ENCODE results near the gene PPP1R16B. TPM values are rescaled to one million over a fixed set of nuclear protein-coding genes. Genes with fewer than 3 reads are reported as not detected.

Gene PPP1R16B
- total and polyA plus RNA-seq, 2 of the 8 experiments (the other 6 are each of a cell fraction or from before 2014, with no cell fraction given), result 2.6 to 8.9 TPM

DNA sequence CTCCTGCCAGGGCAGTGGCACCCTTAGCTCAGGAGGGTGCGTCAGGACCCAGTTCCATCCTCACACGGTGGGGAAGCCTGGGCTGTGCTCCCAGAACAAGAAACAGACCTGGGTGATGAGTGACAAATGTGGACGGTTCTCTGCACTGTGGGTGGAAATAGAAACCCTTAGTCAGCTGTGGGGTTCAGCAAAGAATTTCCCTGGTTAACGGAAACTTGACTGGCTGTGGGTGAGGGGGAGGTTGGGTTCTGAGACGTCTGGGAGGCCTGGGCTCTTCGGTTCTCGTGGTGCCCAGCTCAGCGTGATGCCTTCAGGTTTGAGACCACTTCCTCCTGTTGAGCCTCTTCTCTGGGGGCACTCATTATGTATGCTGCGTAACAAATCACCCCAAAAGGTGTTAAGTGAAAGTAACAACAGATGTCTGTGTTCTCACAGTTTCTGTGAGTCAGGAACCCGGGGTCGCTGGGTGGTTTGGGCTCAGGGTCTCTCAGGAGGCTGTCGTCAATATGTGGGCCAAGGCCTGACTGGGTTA is 67.6 kb downstream of the PPP1R16B start:
- H2BK15ac ChIP-seq (ENCODE audit: low read length), result no peak overlapping the region
- no peak overlapping the region for H3K18ac ChIP-seq (ENCODE audit: extremely low read depth, low read length)
- ChIA-PET CTCF (ENCODE audit: partially characterized antibody) (interaction anchor here (1.6 to 4.9 kb wide), 2 partner anchors 10 to 13 kb away, joined by 3 to 29 read pairs; no protein-coding TSS in a partner anchor), POLR2A (ENCODE audit: partially characterized antibody) (no interaction called here)
- H3K27me3 ChIP-seq (replicated peaks in 1 of 4; ENCODE audit: control insufficient read depth in 3 of 4, extremely low read depth in 1 of 4, insufficient read depth in 3 of 4, low read length in 3 of 4), result no peaks in the 10 kb centered on the region
- no peak overlapping the region for H3K4me3 ChIP-seq (ENCODE audit: extremely low read depth in 1 of 4, insufficient read depth in 2 of 4, low read depth in 3 of 4, low read length in 4 of 4)
- no peak overlapping the region for H3K56ac ChIP-seq (replicated peaks; ENCODE audit: insufficient read length, low read depth, low read length)
- no peak overlapping the region for H3K9ac ChIP-seq (replicated peaks in 1 of 4; ENCODE audit: extremely low read depth in 1 of 4, low read depth in 3 of 4, low read length in 3 of 4)
- 90% methylated on average over 8 of the region's 12 CpGs; no CpG with 5 or more reads in 1 of the 2 experiments for WGBS, 2 experiments (ENCODE audit: extremely low coverage in 1 of 2, insufficient coverage in 1 of 2, insufficient read length in 1 of 2, insufficient replicate concordance in 2 of 2, low coverage in 1 of 2, low lambda C conversion rate in 2 of 2, missing lambda C conversion rate in 1 of 2)
- H3K23me2 ChIP-seq (ENCODE audit: low read depth, low read length), result no peaks in the 10 kb centered on the region
- H2BK120ac ChIP-seq (replicated peaks; ENCODE audit: low read depth, low read length), result no peak overlapping the region
- H3K36me3 ChIP-seq (ENCODE audit: control insufficient read depth in 2 of 4, insufficient read depth in 4 of 4, low read length in 3 of 4), result no peaks in the 10 kb centered on the region
- no peak overlapping the region for H3K4ac ChIP-seq (replicated peaks; ENCODE audit: insufficient read length, low read depth, low read length)
- H2BK20ac ChIP-seq (ENCODE audit: low read length), result no peak overlapping the region
- no peak overlapping the region for H2BK5ac ChIP-seq (ENCODE audit: low read depth, low read length)
- no peak overlapping the region for H2AFZ ChIP-seq (ENCODE audit: low read length)
- no peak overlapping the region for H3K4me2 ChIP-seq (ENCODE audit: insufficient read depth in 1 of 2, low read depth in 2 of 2, low read length in 2 of 2)
- no peak overlapping the region for H3K14ac ChIP-seq (ENCODE audit: insufficient read length)
- no peak overlapping the region for H2BK12ac ChIP-seq (ENCODE audit: low read depth, low read length)
- DNase-seq (ENCODE audit: low read depth in 1 of 2, low spot score in 2 of 2), result no peak
- H3K79me2 ChIP-seq (ENCODE audit: control insufficient read depth in 1 of 2, insufficient read depth in 2 of 2, low read length in 2 of 2), result no peaks in the 10 kb centered on the region
- H2AK5ac ChIP-seq (ENCODE audit: low read depth, low read length), result no peak overlapping the region
- no peaks in the 10 kb centered on the region for H4K20me1 ChIP-seq (replicated peaks in 1 of 2; ENCODE audit: control insufficient read depth in 1 of 2, insufficient read depth in 2 of 2, low read length in 2 of 2)
- H3K4me1 ChIP-seq (replicated peaks in 1 of 4; ENCODE audit: control insufficient read depth in 3 of 4, insufficient read depth in 4 of 4, low read length in 3 of 4), result peaks cover 0 to 15% (median 5%) of the 10 kb centered on the region in 4 experiments; a peak in 6 of 7 replicates
- H3K23ac ChIP-seq (ENCODE audit: insufficient read length), result no peak overlapping the region
- FAIRE-seq, result no peak
- H3K27ac ChIP-seq (ENCODE audit: low read depth, low read length), result no peak overlapping the region
- peaks cover 4% of the 10 kb centered on the region; the same call in 1 of the 2 replicates for H3K79me1 ChIP-seq (ENCODE audit: low read depth, low read length)
- no peak overlapping the region for H4K5ac ChIP-seq (ENCODE audit: insufficient read length, low read depth, low read length)
- H4K91ac ChIP-seq (replicated peaks; ENCODE audit: insufficient read length, low read length), result no peak overlapping the region
- no peaks in the 10 kb centered on the region for H3K9me3 ChIP-seq (ENCODE audit: insufficient read depth in 2 of 2, low read depth in 1 of 2, low read length in 1 of 2)
- H4K8ac ChIP-seq (ENCODE audit: extremely low read depth, insufficient read depth, low read length), result no peak overlapping the region
- no peak for TF ChIP-seq CREB1 (IDR thresholded peaks at IDR 0.05)
- TF ChIP-seq NANOG (IDR thresholded peaks at IDR 0.05; ENCODE audit: insufficient read depth, low read depth, low read length, poor library complexity, severe bottlenecking), result no peak
- no peak for TF ChIP-seq SP1 (IDR thresholded peaks at IDR 0.05; ENCODE audit: low read depth, low read length)
- no peak for TF ChIP-seq BRCA1 (IDR thresholded peaks at IDR 0.05; ENCODE audit: low read depth, low read length)
- no peak for TF ChIP-seq PHF8 (conservative IDR thresholded peaks at IDR 0.05; ENCODE audit: low read depth, low read length)
- TF ChIP-seq, protein P1, sequence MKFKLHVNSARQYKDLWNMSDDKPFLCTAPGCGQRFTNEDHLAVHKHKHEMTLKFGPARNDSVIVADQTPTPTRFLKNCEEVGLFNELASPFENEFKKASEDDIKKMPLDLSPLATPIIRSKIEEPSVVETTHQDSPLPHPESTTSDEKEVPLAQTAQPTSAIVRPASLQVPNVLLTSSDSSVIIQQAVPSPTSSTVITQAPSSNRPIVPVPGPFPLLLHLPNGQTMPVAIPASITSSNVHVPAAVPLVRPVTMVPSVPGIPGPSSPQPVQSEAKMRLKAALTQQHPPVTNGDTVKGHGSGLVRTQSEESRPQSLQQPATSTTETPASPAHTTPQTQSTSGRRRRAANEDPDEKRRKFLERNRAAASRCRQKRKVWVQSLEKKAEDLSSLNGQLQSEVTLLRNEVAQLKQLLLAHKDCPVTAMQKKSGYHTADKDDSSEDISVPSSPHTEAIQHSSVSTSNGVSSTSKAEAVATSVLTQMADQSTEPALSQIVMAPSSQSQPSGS (IDR thresholded peaks at IDR 0.05; ENCODE audit: low read length), result no peak
- TF ChIP-seq TCF12 (IDR thresholded peaks at IDR 0.05; ENCODE audit: low read depth, low read length), result no peak
- TF ChIP-seq JUND (IDR thresholded peaks at IDR 0.05; ENCODE audit: low read length), result no peak
- TF ChIP-seq SIX5 (IDR thresholded peaks at IDR 0.05; ENCODE audit: low read depth, low read length), result no peak
- TF ChIP-seq SIRT6 (IDR thresholded peaks at IDR 0.05; ENCODE audit: low read length), result no peak
- no peak for TF ChIP-seq EP300 (IDR thresholded peaks at IDR 0.05; ENCODE audit: borderline replicate concordance in 1 of 2, low read depth in 2 of 2, low read length in 2 of 2)
